ENCODE data around the gene AREG. TPM values are rescaled to one million over a fixed set of nuclear protein-coding genes. Genes with fewer than 3 reads are reported as not detected.
A peak's percentile ranks its signal among the peaks of the same experiment; 100 is the strongest.

The AREG gene
- total RNA-seq, 1 donor, result 0.54 TPM

DNA sequence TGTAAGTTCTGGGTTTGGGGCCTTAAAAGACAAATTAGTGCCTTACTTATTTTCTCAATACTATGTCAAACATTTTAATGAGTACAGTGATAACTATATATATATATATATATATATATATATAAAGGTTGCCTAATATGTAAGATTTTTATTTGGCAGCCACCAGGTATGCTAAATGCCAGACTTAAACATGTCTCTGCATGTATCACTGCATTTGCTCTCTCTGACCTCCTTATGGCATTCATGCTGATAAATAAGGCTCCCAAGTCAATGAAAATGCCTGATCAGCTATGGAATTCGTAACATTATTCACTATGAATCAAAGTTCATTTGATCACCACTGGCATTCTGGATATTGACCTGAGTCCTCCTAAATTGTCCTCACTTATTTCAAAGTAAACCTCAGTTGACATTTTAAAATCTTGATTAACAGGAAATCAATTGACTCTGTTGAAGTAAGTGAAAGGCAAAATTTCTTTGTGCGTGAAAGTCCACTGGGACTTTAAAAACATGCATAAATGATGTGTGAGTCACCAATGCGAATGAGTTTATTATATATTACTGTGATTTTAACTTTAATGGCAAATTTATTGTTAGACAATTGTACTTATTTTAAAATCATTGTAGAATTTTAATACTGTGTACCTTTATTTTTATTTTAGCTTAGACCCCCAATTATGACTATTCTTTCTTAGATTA is 29.2 kb upstream of the AREG start:
- H3K4me3 ChIP-seq (ENCODE audit: low read depth, low read length), result no peak overlapping the region
- TF ChIP-seq CTCF (IDR thresholded peaks at IDR 0.05; ENCODE audit: insufficient read depth, low read length), result no peak
- DNase-seq (ENCODE audit: low read depth), result no peak

DNA sequence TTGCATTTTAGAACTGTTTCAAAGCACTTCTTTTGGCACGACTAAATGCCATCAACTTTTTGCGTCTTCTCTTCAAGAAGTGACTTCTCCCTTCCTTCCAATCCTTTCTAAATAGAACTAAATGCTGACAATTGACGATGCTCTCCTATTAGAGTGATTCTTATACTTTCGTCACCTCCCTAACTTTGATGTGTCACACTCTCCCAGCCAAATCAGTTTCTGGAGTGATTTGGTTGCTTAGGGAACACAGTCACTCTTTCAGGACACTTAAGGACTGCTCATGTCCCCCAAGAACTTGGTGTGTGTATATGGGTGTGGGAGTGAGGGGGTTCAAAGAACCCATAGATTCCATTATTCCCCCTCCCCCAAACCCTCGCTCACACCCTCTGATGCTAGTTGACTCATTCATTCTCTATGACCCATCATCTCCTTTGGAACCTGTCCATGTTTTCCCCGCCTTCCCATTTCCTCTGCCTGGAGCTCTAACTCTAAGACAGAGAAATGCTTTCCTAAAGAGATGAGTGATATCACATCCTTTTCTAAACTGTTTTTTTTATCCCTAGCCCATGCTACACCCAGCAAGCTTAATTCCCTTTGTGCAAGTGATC is 26.8 kb upstream of the AREG start:
- no peak overlapping the region for H3K4me3 ChIP-seq (ENCODE audit: low read depth, low read length)
- TF ChIP-seq CTCF (IDR thresholded peaks at IDR 0.05; ENCODE audit: insufficient read depth, low read length), result no peak

DNA sequence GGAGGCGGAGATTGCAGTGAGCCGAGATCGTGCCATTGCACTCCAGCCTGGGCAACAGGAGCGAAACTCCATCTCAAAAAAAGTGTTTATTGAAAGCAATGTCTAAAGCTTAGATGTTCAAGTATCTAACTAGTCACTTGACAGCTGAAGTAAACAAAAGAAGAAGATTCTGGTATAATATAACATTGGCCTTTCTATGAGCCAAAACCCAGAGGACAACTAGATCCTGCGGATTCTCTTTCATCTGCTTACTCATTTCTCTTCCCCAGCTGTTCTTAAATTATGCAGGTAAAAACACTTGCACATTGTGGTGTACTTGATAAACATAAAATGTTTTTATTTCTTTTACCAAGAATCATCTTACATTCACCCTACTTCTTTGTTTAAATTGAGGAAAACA is 24.1 kb upstream of the AREG start:
- no peak for DNase-seq (ENCODE audit: low read depth)
- no peak for TF ChIP-seq CTCF (IDR thresholded peaks at IDR 0.05; ENCODE audit: insufficient read depth, low read length)
- no peak overlapping the region for H3K4me3 ChIP-seq (ENCODE audit: low read depth, low read length)

More for the DNA sequence above, 26.8 kb upstream of the AREG start:
- peak; percentile 79 for DNase-seq (ENCODE audit: low read depth)

DNA sequence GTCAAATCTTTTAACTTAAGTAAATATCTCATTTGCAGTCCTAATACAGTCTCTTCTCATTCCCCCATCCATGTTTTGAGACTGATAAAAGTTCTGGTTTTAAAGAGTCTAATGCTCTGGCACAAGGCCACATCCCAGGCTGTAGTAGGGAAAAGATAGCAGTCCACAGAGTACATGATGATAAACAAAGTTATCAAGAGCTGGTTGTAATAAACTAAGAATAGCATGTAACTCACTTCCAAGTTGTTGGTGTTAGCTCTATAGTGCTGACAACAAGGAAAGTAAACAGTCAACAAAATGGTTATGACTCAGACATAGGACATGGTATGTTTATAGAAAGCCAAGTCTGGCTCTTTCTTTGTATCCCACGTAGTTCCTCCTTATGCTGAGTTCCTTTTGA is 21.8 kb upstream of the AREG start:
- H3K4me3 ChIP-seq (ENCODE audit: low read depth, low read length), result no peak overlapping the region
- DNase-seq (ENCODE audit: low read depth), result peak; percentile 57
- TF ChIP-seq CTCF (IDR thresholded peaks at IDR 0.05; ENCODE audit: insufficient read depth, low read length), result no peak

- TF ChIP-seq CTCF (IDR thresholded peaks at IDR 0.05; ENCODE audit: insufficient read depth, low read length), result no peak
- no peak for DNase-seq (ENCODE audit: low read depth)
- no peak overlapping the region for H3K4me3 ChIP-seq (ENCODE audit: low read depth, low read length)
Measured at GRCh38 chr4:74424111-74424510, 20.8 kb upstream of the AREG start.

- no peak for TF ChIP-seq CTCF (IDR thresholded peaks at IDR 0.05; ENCODE audit: insufficient read depth, low read length)
- DNase-seq (ENCODE audit: low read depth), result peak; percentile 28
- no peak overlapping the region for H3K4me3 ChIP-seq (ENCODE audit: low read depth, low read length)
Measured at GRCh38 chr4:74426101-74426500, 18.8 kb upstream of the AREG start.
